K562 (cell line): ENCODE measurements around the gene SPATA45. TPM values are rescaled to one million over a fixed set of nuclear protein-coding genes. Genes with fewer than 3 reads are reported as not detected.
A peak's percentile ranks its signal among the peaks of the same experiment; 100 is the strongest.

Experiments used
- ATF6 ChIP-seq: sonication (generic); formaldehyde crosslinking; IDR thresholded peaks from 2 replicates; pipeline ENCODE4 v1.4.0; 2020; ENCODE audit warnings: mild to moderate bottlenecking, missing genetic modification reagents
- CEBPB ChIP-seq: fragments of 450-650 bp; IDR thresholded peaks from 2 replicates; pipeline ENCODE4 v1.6.1; 2016; ENCODE audit warnings: missing genetic modification characterization, missing compliant biosample characterization
- CREM ChIP-seq: IDR thresholded peaks from 2 replicates; pipeline ENCODE4 v1.6.1; 2014; ENCODE audit warnings: antibody characterized with exemption, low read depth
- ELF4 ChIP-seq: fragments of 450-650 bp; formaldehyde crosslinking; IDR thresholded peaks from 2 replicates; pipeline ENCODE4 v1.4.0; 2022; ENCODE audit warnings: missing genetic modification characterization
- EP400 ChIP-seq: fragments of 450-650 bp; IDR thresholded peaks from 2 replicates; pipeline ENCODE4 v1.6.1; 2017; ENCODE audit warnings: antibody characterized with exemption, mild to moderate bottlenecking, moderate library complexity
- FUS ChIP-seq: fragments of 200-400 bp; formaldehyde crosslinking; optimal IDR thresholded peaks from 2 replicates; pipeline ENCODE3; 2017; ENCODE audit warnings: low read depth, low read length
- GATAD2B ChIP-seq: fragments of 450-650 bp; IDR thresholded peaks from 2 replicates; pipeline ENCODE4 v1.6.1; 2017; ENCODE audit warnings: mild to moderate bottlenecking, borderline replicate concordance
- HES1 ChIP-seq: fragments of 450-650 bp; IDR thresholded peaks from 2 replicates; pipeline ENCODE4 v1.6.1; 2016; ENCODE audit warnings: low read depth, mild to moderate bottlenecking, moderate library complexity
- KLF16 ChIP-seq: IDR thresholded peaks from 2 replicates; pipeline ENCODE4 v1.6.1; 2016; ENCODE audit warnings: antibody characterized with exemption
- NFIX ChIP-seq: fragments of 250-450 bp; sonication (Bioruptor Pico); IDR thresholded peaks from 2 replicates; pipeline ENCODE4 v1.4.0; 2020; ENCODE audit warnings: low read depth, mild to moderate bottlenecking, moderate library complexity
- YBX1 ChIP-seq: fragments of 450-650 bp; IDR thresholded peaks from 2 replicates; pipeline ENCODE4 v1.7.1; 2016; ENCODE audit warnings: mild to moderate bottlenecking
- ZBTB7A ChIP-seq: IDR thresholded peaks from 2 replicates; pipeline ENCODE4 v1.6.1; 2011; ENCODE audit warnings: low read depth, mild to moderate bottlenecking, low read length, moderate library complexity, borderline replicate concordance; ENCODE audit not compliant: control insufficient read depth
- ZBTB9 ChIP-seq: fragments of 450-650 bp; formaldehyde crosslinking; IDR thresholded peaks from 2 replicates; pipeline ENCODE4 v1.4.0; 2020; ENCODE audit warnings: mild to moderate bottlenecking, moderate library complexity
- ZFP36 ChIP-seq: fragments of 150-350 bp; IDR thresholded peaks from 2 replicates; pipeline ENCODE4 v1.6.1; 2018; ENCODE audit warnings: low read length, low read depth; ENCODE audit not compliant: partially characterized antibody
- ZKSCAN8 ChIP-seq: fragments of 200-800 bp; sonication (Bioruptor generic); IDR thresholded peaks from 2 replicates; pipeline ENCODE4 v1.6.1; 2016; ENCODE audit warnings: missing genetic modification characterization, missing compliant biosample characterization
- ZNF175 ChIP-seq: fragments of 200-800 bp; sonication (Bioruptor generic); IDR thresholded peaks from 2 replicates; pipeline ENCODE4 v1.6.1; 2016; ENCODE audit warnings: low read depth, mild to moderate bottlenecking, missing genetic modification characterization, missing compliant biosample characterization
- ZNF445 ChIP-seq: fragments of 250-450 bp; sonication (Bioruptor Pico); IDR thresholded peaks from 2 replicates; pipeline ENCODE4 v1.4.0; 2020; ENCODE audit warnings: low read depth, mild to moderate bottlenecking, moderate library complexity
- polyA plus RNA-seq, 8 experiments: library from polyadenylated mRNA; depleted of rRNA in 4 of 8; stranded (reverse) in 5 of 8; unstranded in 3 of 8; fragments of >200 nt; fragmentation: Nextera tagmentation in 2 of 8; fragmentation: Illumina TruSeq in 1 of 8; extraction: Ambion mirVana in 2 of 8; extraction: Trizol in 1 of 8; gene quantifications; 2 replicates each; pipeline versions ENCODE4 v1.2.1 to v1.2.3, GENCODE V29; 2011 to 2014; ENCODE audit warnings: inconsistent platforms in 1 of 8, missing spikeins in 1 of 8
- total RNA-seq, 7 experiments: library from RNA; depleted of rRNA in 6 of 7; stranded (reverse); fragments of >200 nt in 6 of 7; fragmentation: Illumina TruSeq in 2 of 7; extraction: Trizol in 2 of 7; gene quantifications; 2 replicates each; pipeline versions ENCODE4 v1.2.1 to v1.2.3, GENCODE V29; 2011 to 2021; ENCODE audit warnings: low replicate concordance in 1 of 7
- TF ChIP-seq, protein P1 (sequence below), 2 experiments: fragments of 450-650 bp; IDR thresholded peaks; 2 replicates each; pipeline ENCODE4 v1.6.1; 2016
- TF ChIP-seq, protein P2 (sequence below): sonication (generic); formaldehyde crosslinking; IDR thresholded peaks from 2 replicates; pipeline ENCODE4 v1.8.1; 2023; ENCODE audit warnings: mild to moderate bottlenecking, missing genetic modification reagents

The SPATA45 gene
- total and polyA plus RNA-seq, 9 of the 15 experiments (the other 6 are each of a cell fraction or from before 2014, with no cell fraction given) = 0.18 TPM; not detected in 8

- TF ChIP-seq HES1 (peak; percentile 89), NFIX (CRISPR knock-in tag) (no peak), ATF6 (CRISPR knock-in tag) (0 out of 2 replicates have a peak, but pooled peaks have one; percentile 56), CEBPB (no peak), EP400 (peak; percentile 50), ELF4 (CRISPR knock-in tag) (peak; percentile 81; the same call in 1 of the 2 replicates), ZBTB7A (0 out of 2 replicates have a peak, but pooled peaks have one; percentile 41), CREM (peak; percentile 66; the same call in 1 of the 2 replicates), ZNF445 (CRISPR knock-in tag) (no peak), ZKSCAN8 (CRISPR knock-in tag) (peak; percentile 89), GATAD2B (peak; percentile 49; the same call in 1 of the 2 replicates), ZNF175 (CRISPR knock-in tag) (peak; percentile 58; the same call in 1 of the 2 replicates), ZFP36 (peak; percentile 46), YBX1 (no peak), ZBTB9 (CRISPR knock-in tag) (peak; percentile 57; the same call in 1 of the 2 replicates), FUS (no peak), KLF16 (peak; percentile 97)
- TF ChIP-seq, protein P1, sequence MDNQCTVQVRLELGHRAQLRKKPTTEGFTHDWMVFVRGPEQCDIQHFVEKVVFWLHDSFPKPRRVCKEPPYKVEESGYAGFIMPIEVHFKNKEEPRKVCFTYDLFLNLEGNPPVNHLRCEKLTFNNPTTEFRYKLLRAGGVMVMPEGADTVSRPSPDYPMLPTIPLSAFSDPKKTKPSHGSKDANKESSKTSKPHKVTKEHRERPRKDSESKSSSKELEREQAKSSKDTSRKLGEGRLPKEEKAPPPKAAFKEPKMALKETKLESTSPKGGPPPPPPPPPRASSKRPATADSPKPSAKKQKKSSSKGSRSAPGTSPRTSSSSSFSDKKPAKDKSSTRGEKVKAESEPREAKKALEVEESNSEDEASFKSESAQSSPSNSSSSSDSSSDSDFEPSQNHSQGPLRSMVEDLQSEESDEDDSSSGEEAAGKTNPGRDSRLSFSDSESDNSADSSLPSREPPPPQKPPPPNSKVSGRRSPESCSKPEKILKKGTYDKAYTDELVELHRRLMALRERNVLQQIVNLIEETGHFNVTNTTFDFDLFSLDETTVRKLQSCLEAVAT (IDR thresholded peaks at IDR 0.05) = peak in 1 of 2 experiments; percentile 73; a peak in 2 of 4 replicates
- TF ChIP-seq, protein P2, sequence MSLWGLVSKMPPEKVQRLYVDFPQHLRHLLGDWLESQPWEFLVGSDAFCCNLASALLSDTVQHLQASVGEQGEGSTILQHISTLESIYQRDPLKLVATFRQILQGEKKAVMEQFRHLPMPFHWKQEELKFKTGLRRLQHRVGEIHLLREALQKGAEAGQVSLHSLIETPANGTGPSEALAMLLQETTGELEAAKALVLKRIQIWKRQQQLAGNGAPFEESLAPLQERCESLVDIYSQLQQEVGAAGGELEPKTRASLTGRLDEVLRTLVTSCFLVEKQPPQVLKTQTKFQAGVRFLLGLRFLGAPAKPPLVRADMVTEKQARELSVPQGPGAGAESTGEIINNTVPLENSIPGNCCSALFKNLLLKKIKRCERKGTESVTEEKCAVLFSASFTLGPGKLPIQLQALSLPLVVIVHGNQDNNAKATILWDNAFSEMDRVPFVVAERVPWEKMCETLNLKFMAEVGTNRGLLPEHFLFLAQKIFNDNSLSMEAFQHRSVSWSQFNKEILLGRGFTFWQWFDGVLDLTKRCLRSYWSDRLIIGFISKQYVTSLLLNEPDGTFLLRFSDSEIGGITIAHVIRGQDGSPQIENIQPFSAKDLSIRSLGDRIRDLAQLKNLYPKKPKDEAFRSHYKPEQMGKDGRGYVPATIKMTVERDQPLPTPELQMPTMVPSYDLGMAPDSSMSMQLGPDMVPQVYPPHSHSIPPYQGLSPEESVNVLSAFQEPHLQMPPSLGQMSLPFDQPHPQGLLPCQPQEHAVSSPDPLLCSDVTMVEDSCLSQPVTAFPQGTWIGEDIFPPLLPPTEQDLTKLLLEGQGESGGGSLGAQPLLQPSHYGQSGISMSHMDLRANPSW = no peak
These were observed 13.5 kb upstream of the SPATA45 start (continued) for GRCh38 chr1:212860713-212861581.
